Measurements from ENCODE around the gene ERBB2. TPM values are rescaled to one million over a fixed set of nuclear protein-coding genes. Genes with fewer than 3 reads are reported as not detected.
A peak's percentile ranks its signal among the peaks of the same experiment; 100 is the strongest.

ERBB2 gene
- total RNA-seq, 2 experiments from 2014 or later, result 2.4 to 4.6 TPM

DNA sequence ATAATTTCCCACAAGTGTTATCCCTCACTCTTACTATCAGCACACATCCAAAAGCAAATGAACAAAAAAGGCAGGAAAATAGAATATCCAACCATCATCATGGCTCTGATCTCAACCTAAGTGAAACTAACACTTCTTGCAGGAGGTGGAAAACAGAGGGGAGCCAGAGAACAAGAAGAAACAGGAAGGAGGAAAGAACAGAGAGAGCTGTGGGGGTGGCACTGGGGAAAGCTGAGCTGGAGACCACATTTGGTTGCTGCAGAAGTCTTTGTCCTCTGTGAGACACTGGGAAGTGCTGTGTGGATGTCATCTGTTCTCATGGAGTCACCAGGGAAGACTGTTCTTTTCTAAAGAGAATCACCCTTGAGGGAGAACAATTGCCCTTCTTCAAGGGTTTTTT lies 72.6 kb downstream of the ERBB2 start:
- no peaks in the 10 kb centered on the region for H3K9me3 ChIP-seq (ENCODE audit: control insufficient read depth in 1 of 2, insufficient read depth in 1 of 2, low read length in 2 of 2)
- H3K4me1 Mint-ChIP-seq (ENCODE audit: low read depth), result peaks cover 97% of the 10 kb centered on the region
- no peaks in the 10 kb centered on the region for H3K27me3 Mint-ChIP-seq
- H3K4me1 ChIP-seq (ENCODE audit: insufficient read depth, low read length), result peaks cover 70% of the 10 kb centered on the region
- H3K4me3 Mint-ChIP-seq, result peak overlapping the region; percentile 76
- H3K36me3 ChIP-seq (ENCODE audit: insufficient read depth, low read length), result peaks cover 30% of the 10 kb centered on the region
- TF ChIP-seq, protein P1, sequence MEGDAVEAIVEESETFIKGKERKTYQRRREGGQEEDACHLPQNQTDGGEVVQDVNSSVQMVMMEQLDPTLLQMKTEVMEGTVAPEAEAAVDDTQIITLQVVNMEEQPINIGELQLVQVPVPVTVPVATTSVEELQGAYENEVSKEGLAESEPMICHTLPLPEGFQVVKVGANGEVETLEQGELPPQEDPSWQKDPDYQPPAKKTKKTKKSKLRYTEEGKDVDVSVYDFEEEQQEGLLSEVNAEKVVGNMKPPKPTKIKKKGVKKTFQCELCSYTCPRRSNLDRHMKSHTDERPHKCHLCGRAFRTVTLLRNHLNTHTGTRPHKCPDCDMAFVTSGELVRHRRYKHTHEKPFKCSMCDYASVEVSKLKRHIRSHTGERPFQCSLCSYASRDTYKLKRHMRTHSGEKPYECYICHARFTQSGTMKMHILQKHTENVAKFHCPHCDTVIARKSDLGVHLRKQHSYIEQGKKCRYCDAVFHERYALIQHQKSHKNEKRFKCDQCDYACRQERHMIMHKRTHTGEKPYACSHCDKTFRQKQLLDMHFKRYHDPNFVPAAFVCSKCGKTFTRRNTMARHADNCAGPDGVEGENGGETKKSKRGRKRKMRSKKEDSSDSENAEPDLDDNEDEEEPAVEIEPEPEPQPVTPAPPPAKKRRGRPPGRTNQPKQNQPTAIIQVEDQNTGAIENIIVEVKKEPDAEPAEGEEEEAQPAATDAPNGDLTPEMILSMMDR (IDR thresholded peaks at IDR 0.05), result no peak
- POLR2A ChIA-PET, result interaction anchor here (1.1 to 2.0 kb wide), 3 partner anchors 9 to 19 kb away, joined by 3 to 9 read pairs (median 6); no protein-coding TSS in a partner anchor
- H3K27ac Mint-ChIP-seq, result peak overlapping the region; percentile 84
- intact Hi-C loops (cut with DNase I, micrococcal nuclease), result loop anchor here (5.0 to 10.0 kb wide), 2 partner anchors 45 to 152 kb away; partner anchors contain the start of genes LRRC3C (in 1 of the 2) and ORMDL3 (in 1 of the 2)
- ATAC-seq (ENCODE audit: poor library complexity), result no peak
- no peaks in the 10 kb centered on the region for H3K27me3 ChIP-seq (ENCODE audit: control insufficient read depth in 1 of 2, insufficient read depth in 2 of 2, low read length in 2 of 2)
- DNase-seq, result peak in 3 of 14 experiments; percentile 27 to 74 (median 48)
- H3K4me3 ChIP-seq (ENCODE audit: low read length), result no peak overlapping the region
- H3K9me3 Mint-ChIP-seq, result no peaks in the 10 kb centered on the region
- CTCF ChIA-PET, result interaction anchor here (0.9 kb wide), 1 partner anchor 22 kb away, joined by 3 read pairs; no protein-coding TSS in a partner anchor
- peaks cover 78% of the 10 kb centered on the region for H3K36me3 Mint-ChIP-seq (ENCODE audit: low read depth)
- peak overlapping the region; percentile 66 to 87 for H3K27ac ChIP-seq (ENCODE audit: low read depth in 1 of 2, low read length in 2 of 2)

DNA sequence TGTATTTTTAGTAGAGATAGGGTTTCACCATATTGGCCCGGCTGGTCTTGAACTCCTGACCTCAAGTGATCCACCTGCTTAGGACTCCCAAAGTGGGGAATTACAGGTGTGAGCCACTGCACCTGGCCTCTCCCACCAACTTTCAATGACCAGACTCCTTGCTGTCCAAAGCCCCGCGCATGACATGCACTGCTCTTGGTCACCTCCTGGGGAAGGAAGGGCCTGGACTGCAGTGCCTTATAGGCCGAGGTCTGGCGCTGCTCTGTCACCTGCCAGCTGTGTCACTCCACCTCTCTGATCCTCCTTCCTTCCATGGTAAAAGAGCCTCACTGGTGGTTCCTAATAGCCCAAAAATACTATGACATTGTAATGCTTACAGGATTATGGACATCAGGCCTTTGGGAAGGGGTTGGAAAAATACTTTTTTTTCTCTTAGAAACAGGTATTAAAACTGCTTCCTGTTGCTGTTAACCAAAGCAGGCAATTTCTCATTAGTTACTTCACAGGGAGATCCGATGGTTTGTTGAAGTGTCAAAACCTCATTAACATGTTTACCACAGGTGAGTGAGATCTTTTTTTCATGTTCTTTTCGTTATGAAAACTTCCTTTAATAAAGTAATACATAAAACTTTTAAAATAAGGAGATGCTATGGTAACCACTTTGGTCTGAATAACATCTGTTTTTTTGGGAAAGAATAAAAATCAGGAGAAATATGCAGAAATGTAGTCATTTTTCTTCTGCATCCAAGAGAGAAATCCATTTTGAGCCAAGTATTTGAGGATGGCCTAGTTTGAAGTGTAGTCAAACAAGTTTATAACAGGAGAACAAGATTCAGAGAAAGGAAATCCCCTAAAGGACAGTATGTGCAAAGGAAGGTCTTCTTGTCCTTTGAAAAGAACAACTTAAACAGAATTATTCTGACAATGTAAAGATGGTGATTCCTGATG lies 73.4 kb downstream of the ERBB2 start:
- H3K27ac Mint-ChIP-seq, result peak overlapping the region; percentile 84
- Histone ChIP-seq H3K27ac (ENCODE audit: low read depth in 1 of 2, low read length in 2 of 2) (peak overlapping the region; percentile 66 to 87), H3K4me3 (ENCODE audit: low read length) (peak overlapping the region; percentile 64), H3K27me3 (ENCODE audit: control insufficient read depth in 1 of 2, insufficient read depth in 2 of 2, low read length in 2 of 2) (no peaks in the 10 kb centered on the region), H3K4me1 (ENCODE audit: insufficient read depth, low read length) (peaks cover 62% of the 10 kb centered on the region), H3K9me3 (ENCODE audit: control insufficient read depth in 1 of 2, insufficient read depth in 1 of 2, low read length in 2 of 2) (no peaks in the 10 kb centered on the region), H3K36me3 (ENCODE audit: insufficient read depth, low read length) (peaks cover 22% of the 10 kb centered on the region)
- POLR2A ChIA-PET, result interaction anchor here (1.8 to 2.0 kb wide), 2 partner anchors 8 to 18 kb away, joined by 6 to 9 read pairs; no protein-coding TSS in a partner anchor
- intact Hi-C loops (cut with DNase I, micrococcal nuclease), result loop anchor here (5.0 to 10.0 kb wide), 2 partner anchors 44 to 152 kb away; partner anchors contain the start of genes LRRC3C (in 1 of the 2) and ORMDL3 (in 1 of the 2)
- CTCF ChIA-PET, result interaction anchor here (0.7 to 0.9 kb wide), 2 partner anchors 22 to 85 kb away, joined by 3 to 4 read pairs; no protein-coding TSS in a partner anchor
- H3K4me3 Mint-ChIP-seq, result peak overlapping the region; percentile 76
- H3K27me3 Mint-ChIP-seq, result no peaks in the 10 kb centered on the region
- TF ChIP-seq, protein P1 (IDR thresholded peaks at IDR 0.05), result no peak
- ATAC-seq (ENCODE audit: poor library complexity) (no peak), DNase-seq (peak in 3 of 14 experiments; percentile 60 to 81 (median 61))
- no peaks in the 10 kb centered on the region for H3K9me3 Mint-ChIP-seq
- H3K4me1 Mint-ChIP-seq (ENCODE audit: low read depth), result peaks cover 97% of the 10 kb centered on the region
- H3K36me3 Mint-ChIP-seq (ENCODE audit: low read depth), result peaks cover 78% of the 10 kb centered on the region

DNA sequence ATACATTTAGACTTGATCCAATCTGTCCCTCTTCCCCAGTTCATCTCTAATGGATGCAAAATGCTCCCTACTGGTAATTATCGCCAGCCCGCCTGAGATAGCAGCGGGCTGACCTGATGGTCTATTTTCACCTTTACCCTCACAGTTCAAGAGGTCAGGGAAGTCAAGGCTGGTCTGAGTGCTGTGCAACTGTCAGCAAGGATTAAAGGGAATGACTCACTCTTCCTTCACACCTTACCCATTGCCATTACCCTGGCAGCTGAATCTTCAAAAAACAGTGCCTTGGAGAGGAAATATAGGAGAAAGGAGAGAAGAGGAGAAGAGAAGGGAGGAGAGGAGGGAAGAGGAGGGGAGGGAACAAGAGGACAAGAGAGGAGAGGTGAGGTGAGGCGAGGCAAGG lies 74.2 kb downstream of the ERBB2 start:
- Histone ChIP-seq H3K4me3 (ENCODE audit: low read length) (peak overlapping the region; percentile 64), H3K4me1 (ENCODE audit: insufficient read depth, low read length) (peaks cover 64% of the 10 kb centered on the region), H3K27me3 (ENCODE audit: control insufficient read depth in 1 of 2, insufficient read depth in 2 of 2, low read length in 2 of 2) (no peaks in the 10 kb centered on the region), H3K36me3 (ENCODE audit: insufficient read depth, low read length) (peaks cover 14% of the 10 kb centered on the region), H3K9me3 (ENCODE audit: control insufficient read depth in 1 of 2, insufficient read depth in 1 of 2, low read length in 2 of 2) (no peaks in the 10 kb centered on the region), H3K27ac (ENCODE audit: low read depth in 1 of 2, low read length in 2 of 2) (peak overlapping the region; percentile 66 to 87)
- DNase-seq (peak in 2 of 14 experiments; percentile 24 to 54), ATAC-seq (ENCODE audit: poor library complexity) (no peak)
- Mint-ChIP-seq H3K4me3 (peak overlapping the region; percentile 77), H3K27me3 (no peaks in the 10 kb centered on the region), H3K27ac (peak overlapping the region; percentile 84), H3K36me3 (ENCODE audit: low read depth) (peaks cover 74% of the 10 kb centered on the region), H3K4me1 (ENCODE audit: low read depth) (peaks cover 97% of the 10 kb centered on the region), H3K9me3 (no peaks in the 10 kb centered on the region)
- intact Hi-C loops (cut with DNase I, micrococcal nuclease), result loop anchor here (5.0 to 10.0 kb wide), 2 partner anchors 43 to 151 kb away; partner anchors contain the start of genes LRRC3C (in 1 of the 2) and ORMDL3 (in 1 of the 2)
- ChIA-PET CTCF (interaction anchor here (0.7 to 5.3 kb wide), 2 partner anchors 19 to 85 kb away, joined by 4 to 34 read pairs; no protein-coding TSS in a partner anchor), POLR2A (interaction anchor here (4.3 kb wide), 1 partner anchor 19 kb away, joined by 32 read pairs; no protein-coding TSS in a partner anchor)
- TF ChIP-seq, protein P1 (IDR thresholded peaks at IDR 0.05), result no peak

Measured in CD4-positive, alpha-beta T cell (primary cell).